GM18873 (cell line): ENCODE results near the gene PPP1CA.

ENCODE experiments used
- ATAC-seq: cut with Tn5 transposase; IDR thresholded peaks from one replicate; pipeline ENCODE4 v1.9.1; 2021; ENCODE audit warnings: mild to moderate bottlenecking, moderate library complexity, moderate number of reproducible peaks; ENCODE audit not compliant: unreplicated experiment, low FRiP score

Gene PPP1CA

GRCh38 chr11:67354075-67355022, 47.3 kb downstream of the PPP1CA start:
- no peak for ATAC-seq

GRCh38 chr11:67353317-67354074, 48.2 kb downstream of the PPP1CA start, which contains the start of gene POLD4:
TSS of gene POLD4 (minus strand) at chr11:67353546. CDS start at chr11:67353399, 147 bp downstream.
- peak; percentile 73 for ATAC-seq

- peak; percentile 1 for ATAC-seq
Measured at GRCh38 chr11:67352546-67353316, 48.9 kb downstream of the PPP1CA start.

- ATAC-seq, result no peak
Measured at GRCh38 chr11:67351275-67352005, 50.2 kb downstream of the PPP1CA start.

- no peak for ATAC-seq
Measured at GRCh38 chr11:67349928-67350465, 51.7 kb downstream of the PPP1CA start.

- ATAC-seq, result no peak
Measured at GRCh38 chr11:67349457-67349856, 52.2 kb downstream of the PPP1CA start.

GRCh38 chr11:67349036-67349435, 52.6 kb downstream of the PPP1CA start:
- ATAC-seq, result no peak
